Endometrial microvascular endothelial cells (primary cell): Measurements from ENCODE around the gene SCYGR2. TPM values are rescaled to one million over a fixed set of nuclear protein-coding genes. Genes with fewer than 3 reads are reported as not detected.

Experiments used
- in situ Hi-C: cut with HindIII; loops from 2 replicates; pipeline ENCODE4 v1.10.0; 2017; ENCODE audit warnings: low sequenced_read_pairs, low pct_unique_long_range_greater_than_20kb; ENCODE audit errors: inconsistent ontology term
- total RNA-seq: library from RNA; depleted of rRNA; stranded (reverse); fragments of >200 nt; gene quantifications from one replicate; pipeline ENCODE4 v1.2.3, GENCODE V29; 2015; ENCODE audit errors: inconsistent ontology term

Gene SCYGR2
- total RNA-seq, 1 donor from 2014 or later, result not detected

GRCh38 chr2:227643990-227644551 is 45.4 kb downstream of the SCYGR2 start:
- in situ Hi-C loops, result no loop called here

Other genes with a start within 250 kb of the SCYGR2 start
- not detected for gene TM4SF20, start 219.6 kb upstream of the SCYGR2 start, total RNA-seq
- gene SCYGR1, start 210.9 kb upstream of the SCYGR2 start, total RNA-seq, result not detected
- gene AGFG1, start 126.7 kb upstream of the SCYGR2 start, total RNA-seq, result 104 TPM
- not detected for gene SCYGR3, start 15.9 kb downstream of the SCYGR2 start, total RNA-seq
- not detected for gene SCYGR4, start 18.6 kb downstream of the SCYGR2 start, total RNA-seq
- not detected for gene SCYGR5, start 67.9 kb downstream of the SCYGR2 start, total RNA-seq
- gene SLC19A3, start 119.1 kb downstream of the SCYGR2 start, total RNA-seq, result not detected
- gene SCYGR6, start 125.9 kb downstream of the SCYGR2 start, total RNA-seq, result not detected
- gene SCYGR7, start 129.4 kb downstream of the SCYGR2 start, total RNA-seq, result not detected
- gene SCYGR8, start 147.0 kb downstream of the SCYGR2 start, total RNA-seq, result not detected
- 2.5 TPM for gene CCL20, start 214.9 kb downstream of the SCYGR2 start, total RNA-seq